ENCODE measurements around the gene ZSWIM5. TPM values are rescaled to one million over a fixed set of nuclear protein-coding genes. Genes with fewer than 3 reads are reported as not detected.
A peak's percentile ranks its signal among the peaks of the same experiment; 100 is the strongest.

The ZSWIM5 gene
- total RNA-seq, 4 donors from 2014 or later = 0.53 to 1.3 (median 0.81) TPM

- Histone ChIP-seq H3K36me3 (peaks cover 0 to 45% of the 10 kb centered on the region in 2 donors), H3K27me3 (no peaks in the 10 kb centered on the region), H3K9me3 (no peaks in the 10 kb centered on the region), H3K27ac (peak overlapping the region in 2 of 4 donors; percentile 61 to 62), H3K4me1 (peaks cover 9 to 10% of the 10 kb centered on the region in 2 donors), H3K4me3 (no peak overlapping the region)
- TF ChIP-seq CTCF (IDR thresholded peaks at IDR 0.05 in 4 of 5, conservative IDR thresholded peaks at IDR 0.05 in 1 of 5) (no peak), POLR2A (IDR thresholded peaks at IDR 0.05) (no peak)
- in situ Hi-C loops (cut with MboI; ENCODE audit: low sequenced_read_pairs in 4 of 4) = loop anchor here in 2 of 4 donors (25.0 kb wide), 2 partner anchors 486 to 561 kb away; partner anchors contain the start of genes AKR1A1 (in 1 of the 2) and TESK2 (in 1 of the 2)
- intact Hi-C loops (cut with DNase I; ENCODE audit: low total_unique reads) = no loop called here
- DNase-seq = peak; percentile 45 to 59
- ATAC-seq = peak; percentile 83 to 92
These were observed 205.4 kb downstream of the ZSWIM5 start for GRCh38 chr1:45001011-45001481.

GRCh38 chr1:44999232-44999631 lies 207.2 kb downstream of the ZSWIM5 start:
- intact Hi-C loops (cut with DNase I; ENCODE audit: low total_unique reads) (no loop called here), in situ Hi-C loops (cut with MboI; ENCODE audit: low sequenced_read_pairs in 4 of 4) (loop anchor here in 1 of 4 donors (25.0 kb wide), 1 partner anchor 212 kb away; the partner anchor contains the start of genes BEST4 and RPS8)
- Histone ChIP-seq H3K9me3 (no peaks in the 10 kb centered on the region), H3K27me3 (no peaks in the 10 kb centered on the region), H3K36me3 (peaks cover 0 to 26% of the 10 kb centered on the region in 2 donors), H3K4me1 (peaks cover 9 to 10% of the 10 kb centered on the region in 2 donors), H3K27ac (no peak overlapping the region), H3K4me3 (no peak overlapping the region)
- no peak for ATAC-seq
- TF ChIP-seq CTCF (IDR thresholded peaks at IDR 0.05 in 4 of 5, conservative IDR thresholded peaks at IDR 0.05 in 1 of 5) = no peak
- no peak for DNase-seq

GRCh38 chr1:44995467-44996238 lies 210.8 kb downstream of the ZSWIM5 start:
- in situ Hi-C loops (cut with MboI; ENCODE audit: low sequenced_read_pairs in 4 of 4) = loop anchor here in 1 of 4 donors (25.0 kb wide), 1 partner anchor 208 kb away; the partner anchor contains the start of genes BEST4 and RPS8
- intact Hi-C loops (cut with DNase I; ENCODE audit: low total_unique reads) = no loop called here
- TF ChIP-seq POLR2A (IDR thresholded peaks at IDR 0.05) (no peak), CTCF (IDR thresholded peaks at IDR 0.05 in 4 of 5, conservative IDR thresholded peaks at IDR 0.05 in 1 of 5) (no peak)

GRCh38 chr1:44994309-44994898 lies 212.0 kb downstream of the ZSWIM5 start:
- no peak overlapping the region for H3K4me3 ChIP-seq
- TF ChIP-seq CTCF (IDR thresholded peaks at IDR 0.05 in 4 of 5, conservative IDR thresholded peaks at IDR 0.05 in 1 of 5) = no peak
- TF ChIP-seq POLR2A (IDR thresholded peaks at IDR 0.05) = no peak
- in situ Hi-C loops (cut with MboI; ENCODE audit: low sequenced_read_pairs in 4 of 4) = loop anchor here in 1 of 4 donors (25.0 kb wide), 1 partner anchor 207 kb away; the partner anchor contains the start of genes BEST4 and RPS8
- H3K36me3 ChIP-seq = no peaks in the 10 kb centered on the region
- no peaks in the 10 kb centered on the region for H3K27me3 ChIP-seq
- no peak overlapping the region for H3K27ac ChIP-seq
- no peaks in the 10 kb centered on the region for H3K4me1 ChIP-seq
- intact Hi-C loops (cut with DNase I; ENCODE audit: low total_unique reads) = no loop called here
- H3K9me3 ChIP-seq = no peaks in the 10 kb centered on the region
- ATAC-seq (no peak), DNase-seq (no peak)

More at GRCh38 chr1:44995467-44996238, 210.8 kb downstream of the ZSWIM5 start:
- Histone ChIP-seq H3K27ac (no peak overlapping the region), H3K36me3 (no peaks in the 10 kb centered on the region), H3K4me1 (peaks cover 3% of the 10 kb centered on the region in 2 donors), H3K9me3 (no peaks in the 10 kb centered on the region), H3K27me3 (no peaks in the 10 kb centered on the region), H3K4me3 (no peak overlapping the region)
- DNase-seq = no peak
- ATAC-seq = no peak

All from gastrocnemius medialis (tissue), 4 donors.